Endothelial cell (in vitro differentiated cells): ENCODE data around the gene SLC26A4. TPM values are rescaled to one million over a fixed set of nuclear protein-coding genes. Genes with fewer than 3 reads are reported as not detected.

ENCODE experiments used
- DNase-seq: peaks from one replicate; pipeline ENCODE4 v3.0.0; 2021; ENCODE audit warnings: low spot score
- H3K27ac Mint-ChIP-seq: one replicate; pipeline ENCODE4 v1.8.0; 2021; ENCODE audit warnings: mixed read lengths, inconsistent platforms; ENCODE audit not compliant: unreplicated experiment
- H3K27me3 Mint-ChIP-seq: one replicate; pipeline ENCODE4 v1.8.0; 2021; ENCODE audit warnings: mild to moderate bottlenecking, moderate library complexity, mixed read lengths, inconsistent platforms; ENCODE audit not compliant: unreplicated experiment
- H3K36me3 Mint-ChIP-seq: one replicate; pipeline ENCODE4 v1.8.0; 2021; ENCODE audit warnings: mild to moderate bottlenecking, low read depth, mixed read lengths, inconsistent platforms; ENCODE audit not compliant: unreplicated experiment
- H3K4me1 Mint-ChIP-seq: one replicate; pipeline ENCODE4 v1.8.0; 2021; ENCODE audit warnings: mild to moderate bottlenecking, mixed read lengths, inconsistent platforms; ENCODE audit not compliant: unreplicated experiment
- H3K4me3 Mint-ChIP-seq: one replicate; pipeline ENCODE4 v1.8.0; 2021; ENCODE audit warnings: mild to moderate bottlenecking, mixed read lengths, inconsistent platforms; ENCODE audit not compliant: unreplicated experiment
- H3K9me3 Mint-ChIP-seq: one replicate; pipeline ENCODE4 v1.8.0; 2021; ENCODE audit warnings: mixed read lengths, inconsistent platforms; ENCODE audit not compliant: unreplicated experiment
- total RNA-seq: library from RNA; stranded (reverse); fragmentation: NEBNext Ultra II Directional; extraction: Animal tissue kit (Norgen Biotek cat#: 25700); gene quantifications from one replicate; pipeline ENCODE4 v1.2.1, GENCODE V29; 2021; ENCODE audit not compliant: unreplicated experiment
- TF ChIP-seq, protein P1 (sequence below): fragments of 200-600 bp; sonication (generic); IDR thresholded peaks from one replicate; pipeline ENCODE4 v1.5.0; 2021; ENCODE audit warnings: antibody characterized with exemption; ENCODE audit not compliant: unreplicated experiment

The SLC26A4 gene
- total RNA-seq, 1 donor from 2014 or later = 0.67 TPM

DNA sequence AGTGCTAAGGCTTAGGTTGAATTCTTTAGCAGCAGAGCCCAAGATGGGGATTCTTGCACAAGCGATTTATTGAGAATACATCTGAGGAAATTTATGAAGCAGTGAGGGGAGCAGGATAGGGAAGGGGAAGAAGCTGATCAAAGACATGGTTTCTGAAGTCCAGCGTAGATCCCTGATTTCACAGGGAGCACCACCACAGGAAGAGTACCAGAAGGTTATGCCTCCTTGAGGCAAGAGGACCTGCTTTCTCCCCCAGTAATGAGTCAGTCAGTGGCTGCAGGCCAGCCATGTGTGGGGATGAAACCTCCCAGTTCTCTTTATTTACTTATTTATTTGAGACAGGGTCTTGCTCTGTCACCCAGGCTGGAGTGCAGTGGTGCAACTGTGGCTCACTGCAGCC, 48.3 kb downstream of the SLC26A4 start:
- TF ChIP-seq, protein P1, sequence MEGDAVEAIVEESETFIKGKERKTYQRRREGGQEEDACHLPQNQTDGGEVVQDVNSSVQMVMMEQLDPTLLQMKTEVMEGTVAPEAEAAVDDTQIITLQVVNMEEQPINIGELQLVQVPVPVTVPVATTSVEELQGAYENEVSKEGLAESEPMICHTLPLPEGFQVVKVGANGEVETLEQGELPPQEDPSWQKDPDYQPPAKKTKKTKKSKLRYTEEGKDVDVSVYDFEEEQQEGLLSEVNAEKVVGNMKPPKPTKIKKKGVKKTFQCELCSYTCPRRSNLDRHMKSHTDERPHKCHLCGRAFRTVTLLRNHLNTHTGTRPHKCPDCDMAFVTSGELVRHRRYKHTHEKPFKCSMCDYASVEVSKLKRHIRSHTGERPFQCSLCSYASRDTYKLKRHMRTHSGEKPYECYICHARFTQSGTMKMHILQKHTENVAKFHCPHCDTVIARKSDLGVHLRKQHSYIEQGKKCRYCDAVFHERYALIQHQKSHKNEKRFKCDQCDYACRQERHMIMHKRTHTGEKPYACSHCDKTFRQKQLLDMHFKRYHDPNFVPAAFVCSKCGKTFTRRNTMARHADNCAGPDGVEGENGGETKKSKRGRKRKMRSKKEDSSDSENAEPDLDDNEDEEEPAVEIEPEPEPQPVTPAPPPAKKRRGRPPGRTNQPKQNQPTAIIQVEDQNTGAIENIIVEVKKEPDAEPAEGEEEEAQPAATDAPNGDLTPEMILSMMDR = no peak
- DNase-seq = no peak
- no peaks in the 10 kb centered on the region for H3K27me3 Mint-ChIP-seq
- H3K36me3 Mint-ChIP-seq = no peaks in the 10 kb centered on the region
- H3K4me1 Mint-ChIP-seq = peaks cover 4% of the 10 kb centered on the region
- H3K27ac Mint-ChIP-seq = no peak overlapping the region
- no peak overlapping the region for H3K4me3 Mint-ChIP-seq
- H3K9me3 Mint-ChIP-seq = no peaks in the 10 kb centered on the region

- DNase-seq = no peak
- Mint-ChIP-seq H3K4me3 (no peak overlapping the region), H3K9me3 (no peaks in the 10 kb centered on the region), H3K4me1 (peaks cover 4% of the 10 kb centered on the region), H3K27me3 (no peaks in the 10 kb centered on the region), H3K36me3 (no peaks in the 10 kb centered on the region), H3K27ac (no peak overlapping the region)
- TF ChIP-seq, protein P1 = no peak
Measured at GRCh38 chr7:107711301-107711700, 50.7 kb downstream of the SLC26A4 start.

DNA sequence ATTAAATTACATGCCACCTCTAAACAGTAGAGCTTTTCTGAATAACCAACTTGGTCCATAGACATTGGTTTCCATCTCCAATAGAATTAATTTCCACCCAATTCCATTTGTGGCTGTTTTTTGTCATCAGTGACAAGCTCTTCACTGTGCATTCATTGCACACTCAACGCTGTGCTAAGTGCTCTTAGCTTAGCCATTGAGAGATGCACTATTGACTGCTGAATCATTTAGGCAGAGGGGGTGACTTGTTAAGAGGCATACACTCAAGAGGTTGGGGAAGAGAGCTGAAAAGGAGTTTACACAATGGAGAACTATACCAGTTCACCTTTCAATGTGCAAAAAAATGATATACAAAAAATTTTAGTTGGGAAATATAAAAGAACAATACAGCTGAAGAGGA, 51.4 kb downstream of the SLC26A4 start:
- Mint-ChIP-seq H3K36me3 (no peaks in the 10 kb centered on the region), H3K27me3 (no peaks in the 10 kb centered on the region), H3K4me1 (peaks cover 4% of the 10 kb centered on the region), H3K27ac (no peak overlapping the region), H3K4me3 (no peak overlapping the region), H3K9me3 (no peaks in the 10 kb centered on the region)
- TF ChIP-seq, protein P1 = no peak
- DNase-seq = no peak

DNA sequence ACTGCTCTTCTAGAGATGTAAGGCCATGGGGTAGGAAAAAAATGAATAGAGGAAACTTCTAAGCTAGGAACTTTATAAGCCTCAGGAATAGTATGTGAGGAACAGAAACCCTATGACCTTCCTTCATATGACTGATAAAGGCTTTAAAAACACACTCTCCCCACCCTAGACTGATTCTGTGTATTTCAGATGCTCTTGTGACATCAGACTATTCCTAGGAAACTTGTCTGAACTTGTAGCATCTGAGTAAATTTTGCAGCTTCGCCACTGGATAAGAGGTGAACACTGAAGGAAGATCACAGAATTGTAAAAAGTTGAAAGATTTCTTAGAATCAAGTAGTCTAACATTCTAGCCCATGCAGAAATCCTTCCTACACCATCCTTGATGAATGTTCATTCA, 52.3 kb downstream of the SLC26A4 start:
- H3K4me1 Mint-ChIP-seq = peaks cover 4% of the 10 kb centered on the region
- H3K9me3 Mint-ChIP-seq = no peaks in the 10 kb centered on the region
- H3K27ac Mint-ChIP-seq = no peak overlapping the region
- DNase-seq = no peak
- no peak overlapping the region for H3K4me3 Mint-ChIP-seq
- H3K27me3 Mint-ChIP-seq = no peaks in the 10 kb centered on the region
- TF ChIP-seq, protein P1 = no peak
- H3K36me3 Mint-ChIP-seq = no peaks in the 10 kb centered on the region

DNA sequence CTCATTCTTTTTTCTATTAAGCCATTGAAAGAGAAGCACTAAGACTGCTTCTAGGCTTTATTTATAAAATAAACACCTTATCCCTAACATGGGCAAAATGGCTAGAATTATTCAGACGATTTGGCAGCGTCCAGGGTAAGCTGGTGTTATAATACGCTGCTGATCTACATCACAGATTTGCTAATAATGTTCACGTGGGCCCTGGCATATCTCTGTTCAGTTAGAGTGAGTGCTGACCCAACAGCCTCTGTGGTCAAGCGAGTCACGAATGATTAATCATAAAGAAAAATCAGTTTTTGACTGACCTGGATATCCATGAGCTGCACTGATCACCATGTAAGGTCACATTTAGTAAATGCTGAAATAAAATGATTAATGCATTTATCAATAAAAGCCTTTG, 54.9 kb downstream of the SLC26A4 start:
- Mint-ChIP-seq H3K4me1 (no peaks in the 10 kb centered on the region), H3K27me3 (no peaks in the 10 kb centered on the region), H3K9me3 (no peaks in the 10 kb centered on the region), H3K36me3 (no peaks in the 10 kb centered on the region), H3K4me3 (no peak overlapping the region), H3K27ac (no peak overlapping the region)
- TF ChIP-seq, protein P1 = no peak
- DNase-seq = no peak
